ENCODE measurements around the gene CCNQ.

The CCNQ gene

DNA sequence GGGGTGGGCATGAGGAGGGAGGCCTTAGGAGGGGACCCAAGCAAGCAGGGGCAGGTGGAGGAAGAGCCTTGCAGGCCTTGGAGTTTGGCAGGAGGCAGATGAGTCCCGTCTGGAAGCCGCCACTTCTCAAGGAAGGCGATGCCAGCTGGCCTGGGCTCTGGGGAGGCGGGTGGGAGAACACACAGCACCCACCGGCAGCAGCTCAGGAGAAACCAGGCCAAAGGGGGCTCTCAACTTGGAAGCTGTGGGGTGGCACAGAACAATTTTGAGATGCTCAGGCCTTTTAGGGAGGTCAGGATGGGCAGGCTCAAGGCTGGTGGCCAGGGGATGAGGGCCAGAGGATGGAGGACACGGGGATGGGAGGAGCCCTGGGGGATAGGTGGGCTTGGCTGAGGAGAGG is 36.4 kb upstream of the CCNQ start:
- H3K4me3 ChIP-seq (ENCODE audit: low read depth, low read length): no peak overlapping the region
- TF ChIP-seq, protein P1, sequence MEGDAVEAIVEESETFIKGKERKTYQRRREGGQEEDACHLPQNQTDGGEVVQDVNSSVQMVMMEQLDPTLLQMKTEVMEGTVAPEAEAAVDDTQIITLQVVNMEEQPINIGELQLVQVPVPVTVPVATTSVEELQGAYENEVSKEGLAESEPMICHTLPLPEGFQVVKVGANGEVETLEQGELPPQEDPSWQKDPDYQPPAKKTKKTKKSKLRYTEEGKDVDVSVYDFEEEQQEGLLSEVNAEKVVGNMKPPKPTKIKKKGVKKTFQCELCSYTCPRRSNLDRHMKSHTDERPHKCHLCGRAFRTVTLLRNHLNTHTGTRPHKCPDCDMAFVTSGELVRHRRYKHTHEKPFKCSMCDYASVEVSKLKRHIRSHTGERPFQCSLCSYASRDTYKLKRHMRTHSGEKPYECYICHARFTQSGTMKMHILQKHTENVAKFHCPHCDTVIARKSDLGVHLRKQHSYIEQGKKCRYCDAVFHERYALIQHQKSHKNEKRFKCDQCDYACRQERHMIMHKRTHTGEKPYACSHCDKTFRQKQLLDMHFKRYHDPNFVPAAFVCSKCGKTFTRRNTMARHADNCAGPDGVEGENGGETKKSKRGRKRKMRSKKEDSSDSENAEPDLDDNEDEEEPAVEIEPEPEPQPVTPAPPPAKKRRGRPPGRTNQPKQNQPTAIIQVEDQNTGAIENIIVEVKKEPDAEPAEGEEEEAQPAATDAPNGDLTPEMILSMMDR (IDR thresholded peaks at IDR 0.05; ENCODE audit: low read depth, low read length): no peak

DNA sequence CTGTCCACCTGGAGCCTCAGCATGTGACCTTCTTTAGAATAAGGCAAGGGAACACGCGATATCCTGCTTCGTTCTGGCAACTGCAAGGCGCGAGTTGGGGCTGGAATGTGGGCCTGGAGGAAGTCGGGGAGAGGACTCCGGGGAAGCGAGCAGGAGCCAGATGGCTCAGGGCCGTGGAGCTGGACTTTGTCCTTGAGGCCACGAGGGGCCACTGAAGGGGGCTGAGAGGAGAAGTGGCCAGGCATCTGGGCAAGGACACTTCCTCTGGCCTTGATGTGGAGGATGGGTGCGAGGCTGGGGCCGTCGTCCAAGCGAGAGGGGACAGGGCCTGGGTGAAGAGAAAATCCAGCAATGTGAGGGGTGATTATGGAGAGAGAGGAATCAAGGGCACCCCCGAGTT is 35.9 kb upstream of the CCNQ start:
- H3K4me3 ChIP-seq (ENCODE audit: low read depth, low read length): no peak overlapping the region
- TF ChIP-seq, protein P1 (IDR thresholded peaks at IDR 0.05; ENCODE audit: low read depth, low read length): no peak

DNA sequence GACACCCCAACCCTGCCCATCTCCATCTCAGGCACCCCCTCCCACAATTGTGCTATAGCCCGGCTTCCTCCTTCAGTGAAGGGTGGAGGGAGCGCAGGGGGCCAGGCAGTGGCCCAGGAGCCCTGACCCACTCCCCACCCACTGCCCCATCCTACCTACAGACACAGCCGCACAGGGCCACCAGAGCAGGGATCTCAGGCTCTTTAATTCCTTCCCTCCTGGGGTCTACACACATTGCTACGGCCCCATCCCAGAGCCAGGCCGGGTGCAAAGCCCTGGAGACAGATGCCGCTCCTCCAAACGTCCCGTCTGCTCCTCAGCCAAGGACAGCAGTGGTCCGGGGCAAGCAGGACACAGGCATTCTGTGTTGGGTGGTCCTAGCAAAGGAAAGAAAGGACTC is 35.3 kb upstream of the CCNQ start:
- H3K4me3 ChIP-seq (ENCODE audit: low read depth, low read length): no peak overlapping the region
- TF ChIP-seq, protein P1 (IDR thresholded peaks at IDR 0.05; ENCODE audit: low read depth, low read length): no peak

DNA sequence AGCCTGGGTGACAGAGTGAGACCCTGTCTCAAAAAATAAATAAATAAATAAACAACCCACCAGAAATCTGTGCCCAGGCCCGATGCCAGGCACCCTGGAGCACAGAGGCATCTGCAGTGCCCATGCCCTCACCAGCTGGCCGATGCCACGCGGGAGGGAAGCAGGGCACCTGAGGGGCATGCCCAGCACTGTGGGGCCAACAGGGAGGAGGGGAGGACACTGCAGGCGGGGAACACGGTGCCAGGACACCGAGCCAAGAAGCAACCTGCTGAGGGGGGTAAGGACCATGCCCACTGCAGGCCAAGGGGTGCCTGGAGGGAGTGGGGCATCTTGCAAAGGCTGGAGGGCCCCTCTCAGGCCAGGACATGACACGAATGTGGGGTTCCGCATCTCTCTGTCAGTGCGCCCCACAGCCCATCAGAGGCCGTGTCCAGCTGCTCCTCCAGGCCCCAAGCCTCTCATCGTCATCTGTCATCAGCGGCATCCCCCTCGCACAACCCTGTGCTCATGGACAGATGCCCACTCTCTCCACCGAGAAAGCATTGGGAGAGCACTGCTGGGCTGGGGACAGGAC is 34.8 kb upstream of the CCNQ start:
- TF ChIP-seq, protein P1 (IDR thresholded peaks at IDR 0.05; ENCODE audit: low read depth, low read length): no peak
- H3K4me3 ChIP-seq (ENCODE audit: low read depth, low read length): no peak overlapping the region

DNA sequence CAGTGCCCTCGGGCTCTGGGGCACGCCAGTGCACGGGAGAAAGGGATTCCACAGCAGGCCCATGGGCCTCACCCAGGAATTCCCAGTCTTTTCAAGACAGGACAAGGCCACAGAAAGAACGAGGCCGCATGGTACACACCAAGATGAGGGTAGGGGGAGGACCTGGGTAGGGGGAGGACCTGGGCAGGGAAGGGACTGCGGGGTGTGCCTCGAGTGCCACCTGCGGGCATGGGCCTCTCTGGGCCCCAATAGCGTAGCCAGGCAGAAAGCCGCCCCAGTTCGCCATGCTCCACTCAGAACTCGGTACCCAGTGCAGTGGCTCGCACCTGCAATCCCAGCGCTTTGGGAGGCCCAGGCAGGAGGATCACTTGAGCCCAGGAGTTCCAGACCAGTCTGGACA is 34.1 kb upstream of the CCNQ start:
- TF ChIP-seq, protein P1 (IDR thresholded peaks at IDR 0.05; ENCODE audit: low read depth, low read length): no peak

DNA sequence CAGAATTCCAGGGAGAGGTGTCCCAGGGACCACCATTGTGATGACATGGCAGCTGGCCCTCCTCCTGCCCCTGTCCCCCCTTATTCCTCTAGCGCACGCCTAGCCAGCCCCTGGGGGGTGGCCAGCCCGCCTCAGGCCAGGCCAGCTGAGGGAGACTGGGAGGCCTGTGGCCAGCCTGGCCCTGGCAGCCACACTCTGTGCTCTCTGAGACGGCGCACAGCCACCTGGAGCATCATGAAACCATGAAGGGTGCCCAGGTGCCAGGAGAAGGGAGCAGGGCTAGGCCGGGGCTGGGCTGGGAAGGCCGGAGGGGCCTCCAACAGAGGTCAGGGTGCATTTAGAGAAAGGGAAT is 33.6 kb upstream of the CCNQ start:
- TF ChIP-seq, protein P1 (IDR thresholded peaks at IDR 0.05; ENCODE audit: low read depth, low read length): no peak
- no peak overlapping the region for H3K4me3 ChIP-seq (ENCODE audit: low read depth, low read length)

More for the DNA sequence above, 34.1 kb upstream of the CCNQ start:
- no peak overlapping the region for H3K4me3 ChIP-seq (ENCODE audit: low read depth, low read length)

DNA sequence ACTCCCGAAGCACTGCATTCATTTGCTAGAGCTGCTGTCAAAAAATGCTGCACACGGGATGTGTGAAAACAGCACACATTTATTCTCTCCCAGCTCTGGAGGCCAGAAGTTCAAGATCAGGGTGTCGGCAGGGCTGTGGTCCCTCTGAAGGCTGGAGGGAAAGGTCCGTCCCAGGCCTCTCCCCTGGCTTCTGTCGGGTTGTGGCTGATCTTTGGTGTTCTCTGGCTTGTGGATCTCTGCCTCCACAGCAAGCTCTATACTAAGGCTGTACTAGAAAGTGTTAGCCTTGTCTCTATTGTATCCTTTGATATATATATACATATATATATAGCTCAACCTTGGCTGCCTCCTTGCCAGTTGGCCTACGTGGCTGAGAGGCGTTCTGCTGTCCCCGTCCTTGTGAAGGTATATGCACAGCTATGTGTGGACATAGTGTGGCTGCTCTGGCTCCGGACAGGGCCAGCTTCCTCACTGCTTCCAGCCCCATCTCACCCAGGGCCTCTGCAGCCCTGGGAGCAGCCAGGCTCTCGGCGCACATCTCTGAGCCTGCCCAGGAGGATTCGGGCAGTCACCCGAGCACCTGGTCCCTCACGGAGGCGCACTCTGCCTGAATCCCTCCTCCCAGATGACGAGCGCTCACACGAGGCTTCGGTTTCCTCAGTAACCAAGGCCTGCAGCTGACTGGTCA is 33.1 kb upstream of the CCNQ start:
- TF ChIP-seq, protein P1 (IDR thresholded peaks at IDR 0.05; ENCODE audit: low read depth, low read length): no peak
- no peak overlapping the region for H3K4me3 ChIP-seq (ENCODE audit: low read depth, low read length)
